GM18951 (cell line): Measurements from ENCODE around the gene SPG7.

ENCODE experiments used
- POLR2A ChIP-seq: IDR thresholded peaks from 4 replicates; pipeline ENCODE4 v1.6.1; 2011; ENCODE audit warnings: mild to moderate bottlenecking; ENCODE audit not compliant: insufficient read length, insufficient read depth; ENCODE audit errors: extremely low read depth
- in situ Hi-C: fragments of 300-500 bp; cut with MboI; formaldehyde crosslinking; loops from one replicate; pipeline ENCODE4 v1.12.0; 2022; ENCODE audit warnings: low sequenced_read_pairs, mixed read lengths, inconsistent platforms; ENCODE audit not compliant: unreplicated experiment

Gene SPG7

DNA sequence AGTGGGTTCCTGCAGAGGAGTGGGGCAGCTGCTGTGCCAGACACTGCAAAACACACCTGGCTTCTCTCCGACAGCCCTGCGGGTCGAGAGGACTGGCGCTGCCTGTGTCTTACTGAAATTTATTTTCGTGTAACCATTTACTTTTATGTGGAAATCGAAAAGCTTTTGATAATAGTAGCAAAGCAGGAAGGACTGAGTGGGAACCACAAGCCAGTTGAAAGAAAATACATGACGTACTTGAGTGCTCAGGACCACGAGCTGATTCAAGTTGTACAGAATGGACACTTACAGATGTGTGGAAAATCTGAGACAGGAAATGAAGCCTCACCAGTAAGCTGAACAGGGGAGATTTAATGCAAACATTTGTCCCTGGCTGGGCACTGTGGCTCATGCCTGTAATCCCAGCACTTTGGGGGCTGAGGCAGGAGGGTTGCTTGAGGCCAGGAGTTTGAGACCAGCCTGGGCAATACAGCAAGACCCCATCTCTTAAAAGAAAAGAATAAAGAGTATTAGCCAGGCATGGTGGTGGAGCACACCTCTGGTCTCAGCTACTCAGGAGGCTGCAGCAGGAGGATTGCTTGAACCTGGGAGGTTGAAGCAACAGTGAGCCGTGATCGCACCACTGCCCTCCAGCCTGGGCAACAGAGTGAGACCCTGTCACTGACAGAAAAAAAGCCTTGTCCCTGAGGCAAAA is 41.0 kb downstream of the SPG7 start:
- TF ChIP-seq POLR2A, result no peak
- in situ Hi-C loops, result no loop called here

DNA sequence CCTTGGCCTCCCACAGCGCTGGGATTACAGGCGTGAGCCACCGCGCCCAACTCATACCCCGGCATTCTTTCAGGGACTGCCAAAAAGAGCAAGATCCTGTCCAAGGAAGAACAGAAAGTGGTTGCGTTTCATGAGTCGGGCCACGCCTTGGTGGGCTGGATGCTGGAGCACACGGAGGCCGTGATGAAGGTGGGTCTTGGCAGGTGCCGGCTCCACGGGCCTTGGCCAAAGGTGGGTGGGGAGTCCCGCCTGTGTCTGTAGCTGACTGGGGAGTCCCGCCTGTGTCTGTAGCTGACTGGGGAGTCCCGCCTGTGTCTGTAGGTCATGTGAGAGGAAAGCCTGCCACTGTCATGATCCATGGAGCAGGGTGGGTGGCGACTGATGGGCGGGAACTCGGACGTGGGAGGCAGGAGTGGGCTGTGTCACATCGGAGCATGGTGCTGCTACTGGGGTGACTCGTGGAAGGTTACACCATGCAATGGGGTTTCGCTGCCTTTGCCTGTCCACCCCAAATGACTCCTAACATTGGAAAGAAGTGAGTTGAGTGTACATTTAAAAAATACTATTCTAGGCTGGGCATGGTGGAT is 42.3 kb downstream of the SPG7 start:
- TF ChIP-seq POLR2A, result no peak
- in situ Hi-C loops, result no loop called here

- in situ Hi-C loops, result no loop called here
- TF ChIP-seq POLR2A, result no peak
Observed at GRCh38 chr16:89552329-89552728, 44.1 kb downstream of the SPG7 start.

DNA sequence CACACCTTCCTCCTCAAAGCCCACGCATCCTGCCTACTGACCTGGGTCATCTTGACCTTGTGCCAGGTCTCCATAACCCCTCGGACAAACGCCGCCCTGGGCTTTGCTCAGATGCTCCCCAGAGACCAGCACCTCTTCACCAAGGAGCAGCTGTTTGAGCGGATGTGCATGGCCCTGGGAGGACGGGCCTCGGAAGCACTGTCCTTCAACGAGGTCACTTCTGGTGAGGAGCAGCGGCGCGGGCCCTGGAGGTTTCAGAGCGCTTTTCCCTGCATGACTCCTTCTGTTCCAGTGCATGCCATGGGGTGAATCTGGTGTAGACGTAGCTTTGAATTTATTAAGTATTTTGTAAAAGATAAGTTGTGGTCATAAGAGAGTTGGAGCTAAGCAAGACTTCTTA is 44.7 kb downstream of the SPG7 start:
- in situ Hi-C loops, result no loop called here
- no peak for TF ChIP-seq POLR2A

DNA sequence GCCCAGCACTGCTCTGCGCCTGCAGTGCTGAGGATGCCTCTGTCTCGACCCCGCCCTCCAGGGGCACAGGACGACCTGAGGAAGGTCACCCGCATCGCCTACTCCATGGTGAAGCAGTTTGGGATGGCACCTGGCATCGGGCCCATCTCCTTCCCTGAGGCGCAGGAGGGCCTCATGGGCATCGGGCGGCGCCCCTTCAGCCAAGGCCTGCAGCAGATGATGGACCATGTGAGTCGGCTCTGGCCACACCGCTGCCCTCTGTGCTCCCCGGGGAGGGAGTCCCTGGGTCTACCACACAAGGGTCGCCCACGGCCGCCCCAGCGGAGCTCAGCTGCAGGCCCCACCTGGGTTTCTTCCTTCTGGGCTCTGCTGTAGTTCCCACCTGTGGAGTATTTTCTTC is 45.5 kb downstream of the SPG7 start:
- TF ChIP-seq POLR2A, result no peak
- in situ Hi-C loops, result no loop called here

- in situ Hi-C loops, result no loop called here
- TF ChIP-seq POLR2A, result no peak
Observed at GRCh38 chr16:89554343-89554742, 46.1 kb downstream of the SPG7 start.

- in situ Hi-C loops, result no loop called here
- no peak for TF ChIP-seq POLR2A
Observed at GRCh38 chr16:89555265-89555664, 47.1 kb downstream of the SPG7 start.

GRCh38 chr16:89555780-89556179 is 47.6 kb downstream of the SPG7 start:
- in situ Hi-C loops, result no loop called here
- no peak for TF ChIP-seq POLR2A

DNA sequence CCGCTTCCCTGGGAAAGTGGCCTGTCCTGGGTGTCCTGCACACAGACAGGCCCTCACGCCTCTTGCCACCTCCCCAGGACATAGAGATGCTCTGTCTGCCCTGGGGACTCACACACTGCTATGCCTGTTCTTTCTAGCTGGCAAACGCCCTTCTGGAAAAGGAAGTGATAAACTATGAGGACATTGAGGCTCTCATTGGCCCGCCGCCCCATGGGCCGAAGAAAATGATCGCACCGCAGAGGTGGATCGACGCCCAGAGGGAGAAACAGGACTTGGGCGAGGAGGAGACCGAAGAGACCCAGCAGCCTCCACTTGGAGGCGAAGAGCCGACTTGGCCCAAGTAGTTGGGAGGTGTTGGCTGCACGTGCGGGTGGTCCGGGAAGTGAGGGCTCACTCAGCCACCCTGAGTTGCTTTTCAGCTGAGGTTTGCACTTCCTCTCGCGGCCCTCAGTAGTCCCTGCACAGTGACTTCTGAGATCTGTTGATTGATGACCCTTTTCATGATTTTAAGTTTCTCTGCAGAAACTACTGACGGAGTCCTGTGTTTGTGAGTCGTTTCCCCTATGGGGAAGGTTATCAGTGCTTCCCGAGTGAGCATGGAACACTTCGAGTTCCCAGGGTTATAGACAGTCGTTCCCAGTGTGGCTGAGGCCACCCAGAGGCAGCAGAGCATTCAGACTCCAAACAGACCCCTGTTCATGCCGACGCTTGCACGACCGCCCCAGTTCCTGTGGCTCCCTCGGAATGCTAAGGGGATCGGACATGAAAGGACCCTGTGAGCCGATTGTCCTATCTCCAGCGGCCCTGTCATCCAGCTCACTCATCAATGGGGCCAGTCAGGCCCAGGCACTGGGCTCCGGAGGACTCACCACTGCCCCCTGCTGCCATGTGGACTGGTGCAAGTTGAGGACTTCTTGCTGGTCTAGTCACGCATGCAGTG is 48.8 kb downstream of the SPG7 start:
- TF ChIP-seq POLR2A, result peak; percentile 24
- in situ Hi-C loops, result no loop called here

- peak; percentile 9 for TF ChIP-seq POLR2A
- in situ Hi-C loops, result no loop called here
Observed at GRCh38 chr16:89557690-89558490, 49.7 kb downstream of the SPG7 start.

- peak; percentile 99 for TF ChIP-seq POLR2A
- in situ Hi-C loops, result no loop called here
Observed at GRCh38 chr16:89560378-89561141, 52.4 kb downstream of the SPG7 start, which contains the start of gene RPL13. RPL13 (plus strand) TSS chr16:89560682; CDS start chr16:89560960, 278 bp downstream.
